DOHH2 (cell line): ENCODE results near the gene SEL1L.

Source experiments
- H3F3A ChIP-seq: fragments of 200-600 bp; sonication (generic), shearing (Covaris generic); 2 replicates; pipeline ENCODE4 v1.6.0; 2016; ENCODE audit warnings: antibody characterized with exemption, mild to moderate bottlenecking; ENCODE audit not compliant: control insufficient read depth, insufficient read depth
- H3K27ac ChIP-seq: fragments of 200-600 bp; sonication (generic); 2 replicates; pipeline ENCODE4 v1.5.1; 2014; ENCODE audit warnings: low read depth, mild to moderate bottlenecking, low read length, moderate library complexity
- H3K27me3 ChIP-seq: fragments of 200-600 bp; sonication (generic); 2 replicates; pipeline ENCODE4 v1.6.1; 2014; ENCODE audit warnings: mild to moderate bottlenecking, low read length, mixed read lengths; ENCODE audit not compliant: control insufficient read depth
- H3K36me3 ChIP-seq: fragments of 200-600 bp; sonication (generic); 2 replicates; pipeline ENCODE4 v1.6.1; 2014; ENCODE audit warnings: mild to moderate bottlenecking, low read length, moderate library complexity, mixed read lengths; ENCODE audit not compliant: control insufficient read depth
- H3K4me1 ChIP-seq: fragments of 200-600 bp; sonication (generic); 2 replicates; pipeline ENCODE4 v1.6.1; 2014; ENCODE audit warnings: mild to moderate bottlenecking, low read length, mixed read lengths; ENCODE audit not compliant: control insufficient read depth
- H3K4me2 ChIP-seq: fragments of 200-600 bp; sonication (generic); 2 replicates; pipeline ENCODE4 v1.6.0; 2014; ENCODE audit warnings: mild to moderate bottlenecking, low read length, moderate library complexity
- H3K4me3 ChIP-seq: fragments of 200-600 bp; sonication (generic); 2 replicates; pipeline ENCODE4 v1.5.1; 2014; ENCODE audit warnings: mild to moderate bottlenecking, low read length, mixed read lengths
- H3K79me2 ChIP-seq: fragments of 200-600 bp; sonication (generic); 2 replicates; pipeline ENCODE4 v1.6.1; 2014; ENCODE audit warnings: mild to moderate bottlenecking, low read length, mixed read lengths; ENCODE audit not compliant: control insufficient read depth
- H3K9me2 ChIP-seq: fragments of 200-600 bp; sonication (generic); replicated peaks from 2 replicates; pipeline ENCODE4 v1.6.1; 2014; ENCODE audit warnings: mild to moderate bottlenecking, low read length, mixed read lengths; ENCODE audit not compliant: control insufficient read depth
- H3K9me3 ChIP-seq: fragments of 200-600 bp; sonication (generic); 2 replicates; pipeline ENCODE4 v1.6.1; 2014; ENCODE audit warnings: antibody characterized with exemption, low read length, mixed read lengths; ENCODE audit not compliant: control insufficient read depth, insufficient read depth
- H4K20me1 ChIP-seq: fragments of 200-600 bp; sonication (generic); 2 replicates; pipeline ENCODE4 v1.6.0; 2014; ENCODE audit warnings: low read depth, mild to moderate bottlenecking, antibody characterized with exemption, low read length, moderate library complexity; ENCODE audit not compliant: control insufficient read depth, insufficient read depth
- EZH2phosphoT487 ChIP-seq: fragments of 200-600 bp; sonication (generic); IDR thresholded peaks from 2 replicates; pipeline ENCODE4 v1.6.1; 2017; ENCODE audit warnings: borderline replicate concordance, mild to moderate bottlenecking, antibody characterized with exemption, low read length, moderate library complexity, mixed read lengths
- TF ChIP-seq, protein P1 (sequence below): fragments of 200-600 bp; sonication (generic); IDR thresholded peaks from one replicate; pipeline ENCODE4 v1.5.1; 2014; ENCODE audit warnings: antibody characterized with exemption, mild to moderate bottlenecking, low read depth, low read length; ENCODE audit not compliant: poor library complexity, severe bottlenecking

The SEL1L gene

DNA sequence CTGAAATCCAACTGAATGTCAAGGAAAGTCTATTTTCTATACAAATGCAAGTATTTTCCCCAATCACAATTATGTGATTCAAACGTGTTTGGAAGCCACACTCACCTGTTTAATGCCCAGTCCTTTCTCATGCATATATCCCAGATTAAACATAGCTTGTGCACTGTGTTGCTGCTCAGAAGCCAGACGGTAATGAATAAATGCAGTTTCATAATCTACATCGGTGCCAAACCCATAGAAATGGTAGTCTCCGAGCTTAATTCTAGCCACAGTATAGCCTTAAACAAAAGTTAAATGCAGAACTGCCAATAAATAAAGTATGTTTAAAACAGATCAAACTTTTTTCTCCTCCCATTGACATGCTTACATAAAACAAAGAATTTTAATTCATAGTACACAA is 49.5 kb downstream of the SEL1L start:
- no peaks in the 10 kb centered on the region for H3K79me2 ChIP-seq

DNA sequence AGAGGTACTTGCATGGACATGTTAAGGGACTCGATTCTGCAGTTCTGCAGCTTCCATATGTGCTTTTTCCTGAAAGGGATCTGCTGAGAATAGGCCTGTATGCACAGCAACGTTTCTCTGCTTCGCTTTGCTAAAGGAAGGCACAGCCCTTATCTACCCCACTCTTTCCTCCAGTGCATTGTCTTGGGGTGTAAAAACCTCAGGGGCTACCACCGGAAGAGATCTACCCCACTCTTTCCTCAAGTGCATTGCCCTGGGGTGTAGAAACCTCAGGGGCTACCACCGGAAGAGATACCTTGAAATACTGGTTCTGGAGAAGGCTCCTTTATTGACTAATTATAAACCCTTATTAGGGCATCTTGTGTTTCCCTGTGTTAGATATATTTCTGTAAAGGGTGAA is 52.9 kb downstream of the SEL1L start:
- no peaks in the 10 kb centered on the region for H3K9me2 ChIP-seq
- no peak overlapping the region for H3K4me2 ChIP-seq
- TF ChIP-seq EZH2phosphoT487 = no peak
- TF ChIP-seq, protein P1, sequence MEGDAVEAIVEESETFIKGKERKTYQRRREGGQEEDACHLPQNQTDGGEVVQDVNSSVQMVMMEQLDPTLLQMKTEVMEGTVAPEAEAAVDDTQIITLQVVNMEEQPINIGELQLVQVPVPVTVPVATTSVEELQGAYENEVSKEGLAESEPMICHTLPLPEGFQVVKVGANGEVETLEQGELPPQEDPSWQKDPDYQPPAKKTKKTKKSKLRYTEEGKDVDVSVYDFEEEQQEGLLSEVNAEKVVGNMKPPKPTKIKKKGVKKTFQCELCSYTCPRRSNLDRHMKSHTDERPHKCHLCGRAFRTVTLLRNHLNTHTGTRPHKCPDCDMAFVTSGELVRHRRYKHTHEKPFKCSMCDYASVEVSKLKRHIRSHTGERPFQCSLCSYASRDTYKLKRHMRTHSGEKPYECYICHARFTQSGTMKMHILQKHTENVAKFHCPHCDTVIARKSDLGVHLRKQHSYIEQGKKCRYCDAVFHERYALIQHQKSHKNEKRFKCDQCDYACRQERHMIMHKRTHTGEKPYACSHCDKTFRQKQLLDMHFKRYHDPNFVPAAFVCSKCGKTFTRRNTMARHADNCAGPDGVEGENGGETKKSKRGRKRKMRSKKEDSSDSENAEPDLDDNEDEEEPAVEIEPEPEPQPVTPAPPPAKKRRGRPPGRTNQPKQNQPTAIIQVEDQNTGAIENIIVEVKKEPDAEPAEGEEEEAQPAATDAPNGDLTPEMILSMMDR = no peak
- no peaks in the 10 kb centered on the region for H3K79me2 ChIP-seq
- H4K20me1 ChIP-seq = no peaks in the 10 kb centered on the region
- no peaks in the 10 kb centered on the region for H3K4me1 ChIP-seq
- no peaks in the 10 kb centered on the region for H3K9me3 ChIP-seq
- H3K27ac ChIP-seq = no peak overlapping the region
- H3K4me3 ChIP-seq = no peak overlapping the region
- H3K36me3 ChIP-seq = peaks cover 75% of the 10 kb centered on the region
- H3K27me3 ChIP-seq = no peaks in the 10 kb centered on the region
- H3F3A ChIP-seq = no peaks in the 10 kb centered on the region

More for the DNA sequence above, 49.5 kb downstream of the SEL1L start:
- no peak overlapping the region for H3K27ac ChIP-seq
- H3K4me2 ChIP-seq = no peak overlapping the region
- no peaks in the 10 kb centered on the region for H3K4me1 ChIP-seq
- no peaks in the 10 kb centered on the region for H4K20me1 ChIP-seq
- no peaks in the 10 kb centered on the region for H3K9me3 ChIP-seq
- H3F3A ChIP-seq = no peaks in the 10 kb centered on the region
- H3K36me3 ChIP-seq = peaks cover 78% of the 10 kb centered on the region
- TF ChIP-seq, protein P1 = no peak
- no peak for TF ChIP-seq EZH2phosphoT487
- H3K27me3 ChIP-seq = no peaks in the 10 kb centered on the region
- H3K4me3 ChIP-seq = no peak overlapping the region
- no peaks in the 10 kb centered on the region for H3K9me2 ChIP-seq

DNA sequence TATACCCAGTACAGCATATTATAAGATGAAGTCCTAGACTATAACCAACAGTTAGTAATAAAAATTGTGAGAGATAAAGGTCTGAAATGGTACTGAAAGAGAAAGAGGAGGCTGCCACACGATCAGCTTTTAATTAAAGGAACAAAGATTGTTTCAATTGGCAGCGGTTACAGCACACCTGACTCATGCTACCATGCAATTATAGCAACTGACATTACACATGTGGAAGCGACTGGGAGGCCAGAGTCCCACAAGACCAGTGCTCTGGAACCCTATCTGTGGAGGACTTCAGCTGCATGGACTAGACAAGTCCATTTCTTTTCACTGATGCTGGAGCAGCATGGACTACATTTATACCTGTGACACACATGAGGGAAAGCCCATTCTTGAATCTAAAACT is 55.2 kb downstream of the SEL1L start:
- H3K27me3 ChIP-seq = no peaks in the 10 kb centered on the region
- H3F3A ChIP-seq = no peaks in the 10 kb centered on the region; the same call in 1 of the 2 replicates
- no peaks in the 10 kb centered on the region for H3K79me2 ChIP-seq
- H4K20me1 ChIP-seq = no peaks in the 10 kb centered on the region
- no peak overlapping the region for H3K27ac ChIP-seq
- no peaks in the 10 kb centered on the region for H3K9me3 ChIP-seq
- no peak overlapping the region for H3K4me3 ChIP-seq
- H3K36me3 ChIP-seq = peaks cover 67% of the 10 kb centered on the region
- H3K9me2 ChIP-seq = no peaks in the 10 kb centered on the region
- H3K4me2 ChIP-seq = no peak overlapping the region
- no peak for TF ChIP-seq EZH2phosphoT487
- TF ChIP-seq, protein P1 = no peak
- H3K4me1 ChIP-seq = peaks cover 12% of the 10 kb centered on the region
